SK-N-SH treated with all-trans-retinoic acid at 6 μM for 48 hours (cell line): Measurements from ENCODE around the gene MMP23B.

Experiments
- ARNTL ChIP-seq: fragments of 450-650 bp; formaldehyde crosslinking; IDR thresholded peaks from 2 replicates; pipeline ENCODE4 v1.5.0; 2020; ENCODE audit warnings: low read depth, mild to moderate bottlenecking, moderate library complexity, borderline replicate concordance
- ISL1 ChIP-seq: fragments of 250-450 bp; sonication (Bioruptor Pico); IDR thresholded peaks from 2 replicates; pipeline ENCODE4 v2.1.2; 2022; ENCODE audit warnings: mild to moderate bottlenecking, moderate library complexity
- PPARA ChIP-seq: fragments of 250-450 bp; sonication (Bioruptor Pico); IDR thresholded peaks from 2 replicates; pipeline ENCODE4 v1.5.0; 2020; ENCODE audit warnings: mild to moderate bottlenecking, borderline replicate concordance
- ZFP3 ChIP-seq: fragments of 250-450 bp; sonication (Bioruptor Pico); IDR thresholded peaks from 2 replicates; pipeline ENCODE4 v1.5.0; 2020; ENCODE audit warnings: mild to moderate bottlenecking, moderate library complexity
- ZNF565 ChIP-seq: fragments of 450-650 bp; formaldehyde crosslinking; conservative IDR thresholded peaks from 2 replicates; pipeline ENCODE4 v1.5.0; 2020; ENCODE audit warnings: low read depth, mild to moderate bottlenecking, moderate library complexity

DNA sequence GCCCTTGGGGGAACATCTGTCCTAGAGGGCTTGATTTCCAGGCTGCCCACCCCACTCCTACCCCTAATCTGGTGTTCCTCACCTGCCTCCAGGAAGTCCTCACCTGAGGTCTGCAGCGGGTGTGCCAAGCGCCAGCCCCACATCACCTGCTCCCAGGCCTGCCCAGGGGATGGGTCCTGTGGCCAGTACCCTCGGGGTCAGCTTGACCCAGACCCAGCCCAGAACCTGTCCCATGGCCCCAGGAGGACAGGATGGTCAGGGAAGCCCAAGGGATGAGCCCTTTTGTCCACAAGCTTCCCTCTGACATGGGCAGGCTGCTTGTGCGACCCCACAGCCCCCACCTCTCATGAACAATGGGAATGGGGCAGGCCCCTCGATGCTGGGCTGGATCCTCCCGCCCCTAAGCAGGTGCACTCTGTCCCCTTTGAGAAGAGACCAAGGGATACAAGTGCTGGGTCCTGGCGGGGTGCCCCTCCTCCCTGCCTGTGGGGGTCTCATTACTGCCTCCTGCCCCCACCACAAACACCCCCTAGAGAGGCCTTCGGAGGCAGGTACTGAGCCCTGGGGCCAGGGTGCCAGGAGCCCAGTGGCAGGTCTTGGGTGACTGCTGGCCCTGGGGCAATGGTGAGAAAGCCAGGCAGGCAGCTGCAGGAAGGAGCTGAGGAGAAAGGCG, 13.4 kb upstream of the MMP23B start:
- no peak for TF ChIP-seq ZFP3
- TF ChIP-seq PPARA (CRISPR knock-in tag): no peak
- TF ChIP-seq ARNTL: no peak
- TF ChIP-seq ZNF565: no peak
- no peak for TF ChIP-seq ISL1 (CRISPR knock-in tag)
